IMR-90 (cell line): ENCODE data around the gene DCAF10. TPM values are rescaled to one million over a fixed set of nuclear protein-coding genes. Genes with fewer than 3 reads are reported as not detected.

Experiments
- ATAC-seq: fragments of 200-7000 bp; cut with Tn5 transposase; 2 replicates; pipeline ENCODE4 v1.9.1; 2020; ENCODE audit warnings: low read depth, mild to moderate bottlenecking, moderate library complexity
- BruUV-seq: library from RNA; stranded (reverse); fragments of 400-500 nt; replicated peaks from 2 replicates; lab custom pipeline; 2021; lab: Mats Ljungman, UMichigan
- CTCF ChIA-PET: fragments of 300-600 bp; formaldehyde crosslinking; extraction: SDS; loops from one replicate; lab custom pipeline; 2021; ENCODE audit warnings: antibody characterized with exemption; lab: Yijun Ruan, JAX
- POLR2A ChIA-PET: fragments of 300-600 bp; sonication (Branson Sonifier 250); formaldehyde crosslinking; loops from one replicate; lab custom pipeline; 2022; ENCODE audit warnings: antibody characterized with exemption; ENCODE audit not compliant: unreplicated experiment; lab: Charles Lee
- DNase-seq: peaks from one replicate; pipeline ENCODE4 v3.0.0; 2013
- H2AFZ ChIP-seq: replicated peaks from 2 replicates; pipeline ENCODE3; 2013; ENCODE audit warnings: low read length, mild to moderate bottlenecking; ENCODE audit not compliant: poor library complexity
- H2AK5ac ChIP-seq: 2 replicates; pipeline ENCODE4 v1.6.1; 2013; ENCODE audit warnings: low read depth, low read length, inconsistent platforms
- H2AK9ac ChIP-seq: replicated peaks from 2 replicates; pipeline ENCODE3; 2013; ENCODE audit warnings: mild to moderate bottlenecking, low read depth, low read length, moderate library complexity; ENCODE audit not compliant: poor library complexity
- H2BK120ac ChIP-seq: 2 replicates; pipeline ENCODE4 v1.6.1; 2013; ENCODE audit warnings: low read depth, low read length, inconsistent platforms
- H2BK15ac ChIP-seq: 3 replicates; pipeline ENCODE4 v1.6.1; 2013; ENCODE audit warnings: low read depth, low read length, inconsistent platforms
- H2BK20ac ChIP-seq: 2 replicates; pipeline ENCODE4 v1.6.1; 2013; ENCODE audit warnings: low read depth, mild to moderate bottlenecking, inconsistent platforms, low read length, moderate library complexity
- H2BK5ac ChIP-seq: 2 replicates; pipeline ENCODE4 v1.6.1; 2013; ENCODE audit warnings: mild to moderate bottlenecking, low read depth, low read length, inconsistent platforms; ENCODE audit not compliant: poor library complexity, severe bottlenecking
- H3K14ac ChIP-seq: replicated peaks from 2 replicates; pipeline ENCODE4 v1.6.1; 2013; ENCODE audit warnings: low read depth, low read length, inconsistent platforms
- H3K18ac ChIP-seq: 2 replicates; pipeline ENCODE4 v1.6.1; 2013; ENCODE audit warnings: low read depth, low read length, control low read depth
- H3K23ac ChIP-seq: 2 replicates; pipeline ENCODE4 v1.6.1; 2013; ENCODE audit warnings: low read depth, low read length, inconsistent platforms
- H3K27ac ChIP-seq: 2 replicates; pipeline ENCODE4 v1.5.1; 2013; ENCODE audit warnings: mild to moderate bottlenecking, control low read depth, low read length; ENCODE audit not compliant: insufficient read depth
- H3K27me3 ChIP-seq: 2 replicates; pipeline ENCODE4 v1.6.1; 2013; ENCODE audit warnings: low read length; ENCODE audit not compliant: control insufficient read depth, insufficient read depth
- H3K36me3 ChIP-seq: 2 replicates; pipeline ENCODE4 v1.6.1; 2013; ENCODE audit warnings: low read length, mixed read lengths; ENCODE audit not compliant: control insufficient read depth, insufficient read depth
- H3K4ac ChIP-seq: 2 replicates; pipeline ENCODE4 v1.6.1; 2013; ENCODE audit warnings: low read depth, low read length, inconsistent platforms
- H3K4me1 ChIP-seq: 2 replicates; pipeline ENCODE4 v1.6.1; 2013; ENCODE audit warnings: low read length, mixed read lengths; ENCODE audit not compliant: control insufficient read depth, insufficient read depth
- H3K4me2 ChIP-seq: 2 replicates; pipeline ENCODE4 v1.6.1; 2013; ENCODE audit warnings: low read depth, mild to moderate bottlenecking, control low read depth, low read length, moderate library complexity
- H3K4me3 ChIP-seq: 2 replicates; pipeline ENCODE4 v1.5.1; 2013; ENCODE audit warnings: low read depth, mild to moderate bottlenecking, control low read depth, low read length, moderate library complexity; ENCODE audit not compliant: insufficient read depth
- H3K56ac ChIP-seq: 2 replicates; pipeline ENCODE4 v1.6.1; 2013; ENCODE audit warnings: low read length, inconsistent platforms; ENCODE audit not compliant: insufficient read depth; ENCODE audit errors: extremely low read depth
- H3K79me1 ChIP-seq, 2 experiments: 2 replicates each; pipeline ENCODE4 v1.6.1; 2013; ENCODE audit warnings: low read length in 2 of 2, inconsistent platforms in 1 of 2, low read depth in 1 of 2
- H3K9ac ChIP-seq: 2 replicates; pipeline ENCODE4 v1.6.1; 2013; ENCODE audit warnings: low read depth, low read length, control low read depth
- H3K9me1 ChIP-seq: 2 replicates; pipeline ENCODE4 v1.6.1; 2013; ENCODE audit warnings: low read length, inconsistent platforms; ENCODE audit not compliant: insufficient read depth
- H3K9me3 ChIP-seq: 2 replicates; pipeline ENCODE4 v1.6.1; 2013; ENCODE audit warnings: low read length; ENCODE audit not compliant: control insufficient read depth, insufficient read depth
- H4K20me1 ChIP-seq: 2 replicates; pipeline ENCODE4 v1.6.1; 2013; ENCODE audit warnings: low read length, inconsistent platforms; ENCODE audit not compliant: insufficient read depth
- H4K5ac ChIP-seq: 2 replicates; pipeline ENCODE4 v1.6.1; 2013; ENCODE audit warnings: mild to moderate bottlenecking, low read depth, low read length, control low read depth
- H4K8ac ChIP-seq, 2 experiments: 2 replicates each; pipeline ENCODE4 v1.6.1; 2013; ENCODE audit warnings: low read depth in 2 of 2, low read length in 2 of 2, control low read depth in 1 of 2, inconsistent platforms in 1 of 2
- H4K91ac ChIP-seq: 2 replicates; pipeline ENCODE4 v1.6.1; 2013; ENCODE audit warnings: low read depth, low read length, inconsistent platforms; ENCODE audit not compliant: insufficient read depth
- BHLHE40 ChIP-seq: fragments of 150-350 bp; IDR thresholded peaks from 2 replicates; pipeline ENCODE4 v1.6.1; 2016; ENCODE audit warnings: mild to moderate bottlenecking, low read depth, low read length
- CEBPB ChIP-seq: IDR thresholded peaks from 2 replicates; pipeline ENCODE4 v1.6.1; 2012; ENCODE audit warnings: low read depth, low read length, improper control_type of control experiment
- CHD1 ChIP-seq: IDR thresholded peaks from 2 replicates; pipeline ENCODE4 v1.6.1; 2012; ENCODE audit warnings: low read depth, low read length, improper control_type of control experiment
- CTCF ChIP-seq: conservative IDR thresholded peaks from 2 replicates; pipeline ENCODE4 v1.5.1; 2012; ENCODE audit warnings: mild to moderate bottlenecking, low read depth, low read length, improper control_type of control experiment
- ELK1 ChIP-seq: fragments of 150-350 bp; IDR thresholded peaks from 2 replicates; pipeline ENCODE4 v1.6.1; 2016; ENCODE audit warnings: low read depth, mild to moderate bottlenecking, low read length, moderate library complexity, borderline replicate concordance
- FOS ChIP-seq: fragments of 150-350 bp; IDR thresholded peaks from 2 replicates; pipeline ENCODE4 v1.6.1; 2016; ENCODE audit warnings: low read depth, low read length
- MAFK ChIP-seq: IDR thresholded peaks from 2 replicates; pipeline ENCODE4 v1.6.1; 2012; ENCODE audit warnings: low read depth, low read length, improper control_type of control experiment
- MAZ ChIP-seq: IDR thresholded peaks from 2 replicates; pipeline ENCODE4 v1.6.1; 2012; ENCODE audit warnings: low read depth, mild to moderate bottlenecking, low read length, improper control_type of control experiment, moderate library complexity, borderline replicate concordance
- MXI1 ChIP-seq: IDR thresholded peaks from 2 replicates; pipeline ENCODE4 v1.6.1; 2012; ENCODE audit warnings: low read depth, mild to moderate bottlenecking, low read length, moderate library complexity, borderline replicate concordance
- NFE2L2 ChIP-seq: fragments of 150-350 bp; IDR thresholded peaks from 2 replicates; pipeline ENCODE4 v1.6.1; 2016; ENCODE audit warnings: low read depth, mild to moderate bottlenecking, low read length
- POLR2A ChIP-seq: IDR thresholded peaks from 2 replicates; pipeline ENCODE4 v1.6.1; 2012; ENCODE audit warnings: mild to moderate bottlenecking, low read depth, low read length
- RAD21 ChIP-seq: IDR thresholded peaks from 2 replicates; pipeline ENCODE4 v1.6.1; 2012; ENCODE audit warnings: low read length, improper control_type of control experiment
- RCOR1 ChIP-seq: IDR thresholded peaks from 2 replicates; pipeline ENCODE4 v1.6.1; 2012; ENCODE audit warnings: mild to moderate bottlenecking, low read length, improper control_type of control experiment; ENCODE audit not compliant: insufficient replicate concordance
- RFX5 ChIP-seq: IDR thresholded peaks from 2 replicates; pipeline ENCODE4 v1.8.0; 2012; ENCODE audit warnings: low read depth, mild to moderate bottlenecking, low read length, moderate library complexity
- SMC3 ChIP-seq: fragments of 150-350 bp; IDR thresholded peaks from 2 replicates; pipeline ENCODE4 v1.6.1; 2016; ENCODE audit warnings: low read depth, mild to moderate bottlenecking, antibody characterized with exemption, low read length, moderate library complexity
- USF2 ChIP-seq: fragments of 150-350 bp; IDR thresholded peaks from 2 replicates; pipeline ENCODE4 v1.6.1; 2017; ENCODE audit warnings: mild to moderate bottlenecking, antibody characterized with exemption, low read length, low read depth
- WGBS, 2 experiments: methylation state at CpG; one replicate each; pipeline versions ENCODE4 v1.1.5 to v1.1.7; 2013; ENCODE audit warnings: missing lambda C conversion rate in 2 of 2; ENCODE audit not compliant: insufficient read length in 1 of 2; ENCODE audit errors: extremely low coverage in 2 of 2; 5-methylcytosine and 5-hydroxymethylcytosine counted together
- dilution Hi-C: fragments of 300-500 bp; cut with HindIII; formaldehyde crosslinking; loops from one replicate; pipeline ENCODE4 v1.14.3; 2018; ENCODE audit warnings: low sequenced_read_pairs; ENCODE audit not compliant: unreplicated experiment
- in situ Hi-C: fragments of 300-500 bp; cut with MboI; formaldehyde crosslinking; loops from 3 replicates; pipeline ENCODE4 v1.14.3; 2019; ENCODE audit warnings: low sequenced_read_pairs, inconsistent platforms, mixed read lengths
- intact Hi-C: fragments of 100-400 bp; cut with micrococcal nuclease; formaldehyde crosslinking; loops from 2 replicates; pipeline ENCODE4 v1.10.0; 2022
- polyA plus RNA-seq, 3 experiments: library from polyadenylated mRNA; depleted of rRNA; stranded (reverse); fragments of >200 nt; gene quantifications; 2 replicates each; pipeline ENCODE4 v1.2.3, GENCODE V29; 2012; ENCODE audit warnings: low replicate concordance in 1 of 3
- total RNA-seq: library from RNA; depleted of rRNA; stranded (reverse); fragments of >200 nt; gene quantifications from 2 replicates; pipeline ENCODE4 v1.2.3, GENCODE V29; 2012

Gene DCAF10
- total and polyA plus RNA-seq, 2 of the 4 experiments (the other 2 are of a cell fraction): 17.1 to 19.4 TPM

- Histone ChIP-seq H3K56ac (no peak overlapping the region), H3K14ac (0 out of 2 replicates have a peak overlapping the region, but pooled peaks have one; percentile 5), H3K18ac (no peak overlapping the region), H2BK15ac (no peak overlapping the region), H4K20me1 (no peaks in the 10 kb centered on the region; the same call in 1 of the 2 replicates), H2BK5ac (no peak overlapping the region), H3K27me3 (no peaks in the 10 kb centered on the region), H3K79me1 (peaks cover 0 to 23% of the 10 kb centered on the region in 2 experiments; a peak in 2 of 4 replicates), H2BK20ac (no peak overlapping the region), H4K8ac (no peak overlapping the region), H3K23ac (no peak overlapping the region), H3K9me3 (no peaks in the 10 kb centered on the region), H3K4me2 (no peak overlapping the region), H3K4me1 (peaks cover 12% of the 10 kb centered on the region), H2BK120ac (no peak overlapping the region), H3K4me3 (no peak overlapping the region), H3K4ac (no peak overlapping the region), H3K36me3 (no peaks in the 10 kb centered on the region), H4K5ac (no peak overlapping the region), H3K9ac (no peak overlapping the region), H2AK5ac (peak overlapping the region; percentile 38; the same call in 1 of the 2 replicates), H4K91ac (no peak overlapping the region), H2AK9ac (no peak overlapping the region), H3K9me1 (peaks cover 6% of the 10 kb centered on the region), H3K27ac (no peak overlapping the region), H2AFZ (no peak overlapping the region)
- CTCF ChIA-PET: interaction anchor here (1.6 kb wide), 1 partner anchor 108 kb away, joined by 3 read pairs; no protein-coding TSS in a partner anchor
- TF ChIP-seq ELK1 (no peak), MXI1 (no peak), MAZ (no peak), SMC3 (no peak), FOS (no peak), CEBPB (no peak), NFE2L2 (no peak), USF2 (no peak), RCOR1 (no peak), RFX5 (no peak), BHLHE40 (no peak), RAD21 (no peak), CTCF (no peak), CHD1 (no peak), POLR2A (no peak), MAFK (no peak)
- dilution Hi-C loops: loop anchor here (25.0 kb wide), 1 partner anchor 478 kb away; the partner anchor contains the start of gene ALDH1B1
- no peak for ATAC-seq
- in situ Hi-C loops: loop anchor here (10.0 kb wide), 1 partner anchor 325 kb away; no protein-coding TSS in a partner anchor
- intact Hi-C loops: no loop called here
- no peak for DNase-seq
- WGBS, 2 experiments: no CpG with 5 or more reads among the region's 3 CpGs
- no TSS peak for BruUV-seq
- POLR2A ChIA-PET: no interaction called here
These were observed 108.7 kb downstream of the DCAF10 start for GRCh38 chr9:37909326-37909725.
